NCI-H82 (cell line): Measurements from ENCODE around the gene VOPP1.
A peak's percentile ranks its signal among the peaks of the same experiment; 100 is the strongest.
"Not testable (repeated sequence)": the region's sequence is repeated elsewhere in the genome, so short reads cannot be mapped to it uniquely, and the experiment has no call there.

Experiments
- DNase-seq: peaks from one replicate; lab custom pipeline; 2025; lab: John Stamatoyannopoulos, UW

VOPP1 gene

GRCh38 chr7:55488216-55488615 is 84.1 kb downstream of the VOPP1 start:
- no peak for DNase-seq

- DNase-seq = no peak
Observed at GRCh38 chr7:55486991-55487390, 85.3 kb downstream of the VOPP1 start.

DNA sequence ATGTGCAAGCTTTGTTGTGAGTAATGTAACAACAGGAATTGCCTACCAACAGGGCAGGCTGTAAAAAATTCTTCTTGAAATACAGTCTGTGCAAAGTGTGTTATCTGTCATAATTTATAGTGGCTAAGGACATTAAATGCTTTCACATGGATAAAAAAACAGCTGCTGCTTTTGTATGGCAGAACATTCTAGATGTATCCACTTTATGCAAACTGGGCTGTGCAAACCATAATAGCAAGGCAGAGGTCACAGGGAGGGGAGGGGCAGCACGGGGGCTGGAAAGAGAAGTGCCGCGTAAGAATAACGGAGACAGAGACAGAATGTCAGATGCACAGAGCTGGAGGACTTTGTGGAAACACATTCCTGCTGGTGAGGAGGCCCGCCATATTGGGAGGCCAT is 86.1 kb downstream of the VOPP1 start:
- DNase-seq = no peak

- DNase-seq = no peak
Observed at GRCh38 chr7:55485501-55486191, 86.7 kb downstream of the VOPP1 start.

DNA sequence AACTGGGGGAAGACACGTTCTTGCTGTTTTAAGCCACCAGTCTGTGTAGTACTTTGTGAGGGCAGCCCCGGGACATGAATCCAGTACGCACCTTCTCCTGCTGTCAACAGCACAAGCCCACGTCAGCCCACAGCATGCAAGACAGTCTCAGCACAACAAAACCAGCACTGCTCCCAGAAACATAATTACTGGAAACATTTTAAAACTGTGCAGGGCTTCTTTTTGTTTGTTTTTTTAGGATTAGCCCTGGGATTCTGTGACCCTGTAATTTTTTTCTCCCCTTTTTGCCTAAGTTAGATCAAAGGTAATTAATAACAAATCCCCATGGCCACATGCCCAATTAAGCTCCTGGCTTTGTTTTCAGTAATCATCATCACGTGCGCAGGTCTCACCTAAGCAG is 87.5 kb downstream of the VOPP1 start:
- DNase-seq = peak; percentile 11

DNA sequence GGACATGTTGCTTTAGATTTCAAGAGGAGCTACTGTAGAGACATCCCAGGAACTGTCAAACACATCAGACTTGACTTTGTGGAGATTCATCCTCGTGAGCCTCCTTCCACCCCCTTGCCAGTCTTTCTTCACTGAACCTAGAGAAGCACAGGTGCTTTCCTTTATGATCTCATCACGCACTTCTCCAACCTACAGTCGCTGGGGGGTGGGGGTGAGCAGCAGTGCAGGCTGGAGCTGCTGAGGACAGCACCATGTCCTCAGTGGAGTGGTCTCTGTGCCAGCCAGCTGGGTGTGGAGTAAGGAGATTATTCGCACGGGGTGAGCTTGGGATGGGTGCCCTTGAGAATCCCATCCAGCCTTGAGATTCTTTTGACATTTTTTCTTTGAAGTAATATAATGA is 88.1 kb downstream of the VOPP1 start:
- no peak for DNase-seq

GRCh38 chr7:55483046-55483445 is 89.3 kb downstream of the VOPP1 start:
- no peak for DNase-seq

- DNase-seq = no peak
Observed at GRCh38 chr7:55481155-55481554, 91.1 kb downstream of the VOPP1 start.

GRCh38 chr7:55478700-55479099 is 93.6 kb downstream of the VOPP1 start:
- no peak for DNase-seq

GRCh38 chr7:55477781-55478374 is 94.4 kb downstream of the VOPP1 start:
- no peak for DNase-seq

GRCh38 chr7:55476852-55477780 is 95.2 kb downstream of the VOPP1 start:
- DNase-seq = no peak

- no peak for DNase-seq
Observed at GRCh38 chr7:55475855-55476803, 96.2 kb downstream of the VOPP1 start.

DNA sequence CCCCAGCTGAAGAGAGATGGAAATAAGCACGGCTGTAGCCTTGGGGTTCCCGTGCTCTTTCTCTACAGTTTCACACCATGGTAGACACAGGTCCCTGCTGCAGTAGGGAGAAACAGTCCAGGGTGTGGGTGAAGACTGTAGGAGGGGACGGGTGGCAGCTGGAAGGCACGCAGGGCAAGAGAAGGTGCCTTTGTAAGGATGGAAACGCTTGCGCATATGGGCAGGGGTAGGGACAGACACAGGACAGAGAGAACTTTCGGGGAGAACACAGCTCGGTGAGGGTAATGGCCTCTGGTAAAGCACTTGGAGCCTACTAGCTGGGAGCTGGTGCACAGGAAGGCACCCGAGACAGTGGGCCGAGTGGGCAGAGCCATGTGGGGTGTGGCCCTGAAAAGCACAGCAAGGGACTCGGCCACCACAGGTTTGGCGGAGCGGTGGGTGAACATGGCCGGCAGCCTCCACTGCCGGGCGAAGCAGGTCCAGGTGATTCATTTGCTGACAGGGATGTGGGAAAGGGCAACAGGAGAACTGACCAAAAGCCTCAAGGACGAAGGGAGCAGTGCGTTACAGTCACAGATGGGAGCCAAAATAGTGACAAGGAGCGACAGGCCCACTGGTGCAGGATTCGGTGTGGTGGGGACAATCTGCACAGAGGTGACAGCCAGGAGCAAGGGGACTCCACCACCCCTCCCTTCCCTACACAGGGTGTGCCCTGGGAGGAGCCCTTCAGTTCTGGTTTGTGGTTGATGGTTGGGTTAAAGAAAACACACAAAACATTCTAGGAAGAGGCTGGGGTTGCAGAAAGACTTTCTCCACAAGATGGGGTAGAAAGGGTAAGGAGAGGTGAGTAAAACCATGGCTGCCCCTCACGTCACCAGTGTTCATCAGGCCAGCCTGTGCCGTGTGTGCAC is 97.1 kb downstream of the VOPP1 start:
- DNase-seq = no peak

- no peak for DNase-seq
Observed at GRCh38 chr7:55473932-55474331, 98.4 kb downstream of the VOPP1 start.

- no peak for DNase-seq
Observed at GRCh38 chr7:55472928-55473725, 99.2 kb downstream of the VOPP1 start.

GRCh38 chr7:55472406-55472805 is 99.9 kb downstream of the VOPP1 start:
- DNase-seq = not testable (repeated sequence)

- not testable (repeated sequence) for DNase-seq
Observed at GRCh38 chr7:55471594-55471993, 100.7 kb downstream of the VOPP1 start.

GRCh38 chr7:55470261-55470660 is 102.0 kb downstream of the VOPP1 start:
- DNase-seq = no peak

- DNase-seq = no peak
Observed at GRCh38 chr7:55469721-55470120, 102.6 kb downstream of the VOPP1 start.

DNA sequence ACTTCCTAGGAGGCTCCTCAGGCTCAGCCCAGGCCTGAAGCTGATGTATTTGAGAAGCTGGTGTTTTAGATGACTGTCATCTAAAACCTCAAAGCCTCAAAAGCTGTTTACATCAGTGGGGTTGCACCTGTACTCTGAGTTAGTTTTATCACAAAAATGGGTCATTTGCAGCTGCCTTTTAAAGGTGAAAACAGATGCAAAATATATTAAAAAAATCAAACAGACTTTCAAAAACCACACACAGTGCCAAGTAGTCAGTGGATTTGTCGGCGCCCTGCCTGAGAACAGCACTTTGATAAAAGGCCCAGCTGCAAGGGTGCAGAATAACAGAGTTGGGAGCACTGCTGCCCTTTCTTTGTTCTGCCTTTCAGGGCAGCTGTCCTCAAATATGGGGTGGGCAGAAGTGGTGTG is 103.0 kb downstream of the VOPP1 start:
- no peak for DNase-seq
